ENCODE results near the gene KREMEN1. TPM values are rescaled to one million over a fixed set of nuclear protein-coding genes. Genes with fewer than 3 reads are reported as not detected.
A peak's percentile ranks its signal among the peaks of the same experiment; 100 is the strongest.

Gene KREMEN1
- polyA plus RNA-seq, 10 donors, result 59.9 to 97.7 (median 82.0) TPM

GRCh38 chr22:29183971-29184848, 111.4 kb downstream of the KREMEN1 start:
- DNase-seq, result no peak

GRCh38 chr22:29184849-29185490, 112.1 kb downstream of the KREMEN1 start:
- peak in 1 of 3 donors; percentile 50 for DNase-seq

GRCh38 chr22:29186302-29186701, 113.5 kb downstream of the KREMEN1 start:
- no peak for DNase-seq

GRCh38 chr22:29187831-29188230, 115.0 kb downstream of the KREMEN1 start:
- DNase-seq, result no peak

- DNase-seq, result no peak
These were observed 117.2 kb downstream of the KREMEN1 start for GRCh38 chr22:29190051-29190450.

GRCh38 chr22:29190918-29191317, 118.1 kb downstream of the KREMEN1 start:
- peak in 1 of 3 donors; percentile 36 for DNase-seq

GRCh38 chr22:29193021-29193420, 120.2 kb downstream of the KREMEN1 start:
- DNase-seq, result peak in 1 of 3 donors; percentile 48

- DNase-seq, result no peak
These were observed 121.3 kb downstream of the KREMEN1 start for GRCh38 chr22:29194184-29194583.

- no peak for DNase-seq
These were observed 122.5 kb downstream of the KREMEN1 start for GRCh38 chr22:29195118-29195963.

GRCh38 chr22:29195964-29196666, 123.3 kb downstream of the KREMEN1 start:
- no peak for DNase-seq

- DNase-seq, result no peak
These were observed 124.3 kb downstream of the KREMEN1 start for GRCh38 chr22:29197096-29197495.

- no peak for DNase-seq
These were observed 125.4 kb downstream of the KREMEN1 start for GRCh38 chr22:29198240-29198639.

- no peak for DNase-seq
These were observed 127.0 kb downstream of the KREMEN1 start for GRCh38 chr22:29199702-29200400.

- DNase-seq, result no peak
These were observed 128.1 kb downstream of the KREMEN1 start for GRCh38 chr22:29200901-29201300.

- no peak for DNase-seq
These were observed 128.9 kb downstream of the KREMEN1 start for GRCh38 chr22:29201782-29202181.

GRCh38 chr22:29202212-29203192, 129.7 kb downstream of the KREMEN1 start:
- peak in 2 of 3 donors; percentile 57 to 68 for DNase-seq

- no peak for DNase-seq
These were observed 130.9 kb downstream of the KREMEN1 start for GRCh38 chr22:29203488-29204454.

- no peak for DNase-seq
These were observed 131.8 kb downstream of the KREMEN1 start for GRCh38 chr22:29204455-29205183.

Measured in muscle of back (tissue), 11 donors.